PFSK-1 (cell line): Measurements from ENCODE around the gene POP4.

Source experiments
- FOXP2 ChIP-seq: optimal IDR thresholded peaks from 2 replicates; pipeline ENCODE3; 2011; ENCODE audit warnings: borderline replicate concordance, control low read depth, inconsistent platforms; ENCODE audit not compliant: insufficient read depth; ENCODE audit errors: extremely low read length, extremely low read depth
- POLR2AphosphoS5 ChIP-seq: IDR thresholded peaks from 2 replicates; pipeline ENCODE4 v1.6.1; 2012; ENCODE audit warnings: low read depth, mild to moderate bottlenecking, control low read depth, low read length, moderate library complexity
- REST ChIP-seq, 2 experiments: IDR thresholded peaks; 2 replicates each; pipeline versions ENCODE4 v1.6.1 to v1.8.0; 2011 to 2012; ENCODE audit warnings: low read depth in 2 of 2, low read length in 2 of 2, control low read depth in 1 of 2, inconsistent platforms in 1 of 2, mild to moderate bottlenecking in 1 of 2, moderate library complexity in 1 of 2; ENCODE audit not compliant: insufficient read depth in 1 of 2
- SIN3A ChIP-seq: IDR thresholded peaks from 2 replicates; pipeline ENCODE4 v1.6.1; 2012; ENCODE audit warnings: mild to moderate bottlenecking, low read length, moderate library complexity, borderline replicate concordance; ENCODE audit not compliant: insufficient read depth
- TAF1 ChIP-seq: IDR thresholded peaks from 2 replicates; pipeline ENCODE4 v1.6.1; 2012; ENCODE audit warnings: low read length, control low read depth, borderline replicate concordance; ENCODE audit not compliant: insufficient read depth

POP4 gene

GRCh38 chr19:29614780-29615179 lies 8.7 kb downstream of the POP4 start:
- TF ChIP-seq SIN3A, result no peak
- no peak for TF ChIP-seq FOXP2
- TF ChIP-seq REST (IDR thresholded peaks at IDR 0.05; ENCODE audit: insufficient read depth in 1 of 2, low read depth in 2 of 2, low read length in 2 of 2), result no peak
- TF ChIP-seq POLR2AphosphoS5, result no peak
- TF ChIP-seq TAF1, result no peak

DNA sequence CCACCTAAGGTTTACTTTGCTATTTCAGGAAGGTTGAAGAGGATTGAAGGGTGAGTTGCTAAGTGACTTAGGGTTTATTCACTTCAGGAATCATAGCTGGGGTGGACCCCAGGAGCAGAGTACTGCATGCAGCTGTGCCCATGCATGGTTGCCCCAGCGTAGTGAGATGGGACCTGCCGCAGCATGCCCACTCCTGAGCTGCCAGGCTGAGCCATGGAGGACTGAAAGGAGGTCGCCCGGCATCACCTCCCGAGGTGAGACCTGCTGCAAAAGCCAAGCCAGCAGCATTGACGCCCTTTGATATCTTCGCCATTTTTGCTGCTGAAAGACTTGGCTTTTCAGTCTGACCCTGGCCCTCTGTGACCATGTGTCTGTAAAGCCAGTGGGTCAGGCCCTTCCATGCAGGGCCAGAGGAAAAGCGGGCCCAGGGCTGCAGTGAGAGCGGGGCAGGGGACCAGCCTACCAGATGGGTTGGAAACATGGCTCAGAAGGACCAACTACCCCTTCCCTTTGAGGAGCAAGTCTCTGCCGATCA lies 9.9 kb downstream of the POP4 start:
- no peak for TF ChIP-seq TAF1
- no peak for TF ChIP-seq FOXP2
- TF ChIP-seq POLR2AphosphoS5, result no peak
- no peak for TF ChIP-seq REST (IDR thresholded peaks at IDR 0.05; ENCODE audit: insufficient read depth in 1 of 2, low read depth in 2 of 2, low read length in 2 of 2)
- no peak for TF ChIP-seq SIN3A

DNA sequence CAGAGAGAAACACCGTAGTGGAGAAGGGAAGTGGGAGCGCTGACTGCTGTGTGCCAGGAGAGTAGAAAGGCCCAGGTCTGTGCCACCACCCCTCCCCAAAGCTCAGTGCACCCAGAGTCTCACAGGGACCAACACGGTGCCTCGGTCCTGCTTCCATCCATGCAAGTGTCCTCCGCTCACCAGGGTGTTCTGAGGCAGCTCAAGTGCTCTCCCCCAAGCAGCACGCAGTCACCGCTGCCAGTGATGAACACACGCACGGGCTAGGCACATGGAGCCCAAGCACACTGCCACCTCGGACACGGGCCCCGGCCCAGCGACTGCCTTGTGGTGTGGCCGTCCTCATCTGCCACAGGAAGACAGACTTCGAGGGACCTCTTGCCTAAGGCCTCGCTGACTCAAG lies 10.5 kb downstream of the POP4 start:
- TF ChIP-seq TAF1, result no peak
- TF ChIP-seq FOXP2, result no peak

- TF ChIP-seq POLR2AphosphoS5 (no peak), FOXP2 (no peak), TAF1 (no peak), SIN3A (no peak), REST (IDR thresholded peaks at IDR 0.05; ENCODE audit: insufficient read depth in 1 of 2, low read depth in 2 of 2, low read length in 2 of 2) (no peak)
These were observed 11.5 kb downstream of the POP4 start for GRCh38 chr19:29617366-29618266.

DNA sequence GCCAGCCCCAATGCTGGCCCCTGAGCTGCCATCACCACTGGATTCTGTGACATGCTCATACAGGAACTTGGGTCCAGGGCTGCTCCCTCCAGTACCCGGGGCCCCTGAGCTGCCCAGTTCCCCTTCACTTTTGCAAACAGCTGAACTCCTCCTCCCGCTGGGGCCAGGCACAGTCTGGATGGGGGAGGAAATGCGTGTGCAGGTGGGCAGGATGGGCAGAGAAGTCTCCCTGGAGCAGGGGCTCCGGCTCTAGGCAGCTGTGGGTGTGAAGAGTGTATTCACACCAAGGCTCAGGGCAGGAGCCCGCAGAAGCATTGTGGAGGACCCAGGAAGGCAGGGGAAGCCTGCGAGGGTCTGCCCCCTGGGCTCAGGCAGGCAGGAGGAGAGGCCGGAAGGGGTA lies 12.4 kb downstream of the POP4 start:
- TF ChIP-seq REST (IDR thresholded peaks at IDR 0.05; ENCODE audit: insufficient read depth in 1 of 2, low read depth in 2 of 2, low read length in 2 of 2), result no peak
- TF ChIP-seq FOXP2, result no peak
- no peak for TF ChIP-seq TAF1
- TF ChIP-seq SIN3A, result no peak
- no peak for TF ChIP-seq POLR2AphosphoS5
